C1 segment of cervical spinal cord (tissue), 14 donors: Measurements from ENCODE around the gene ASB6.
A peak's percentile ranks its signal among the peaks of the same experiment; 100 is the strongest.

Experiments used
- DNase-seq, 14 donors: peaks; one replicate each; lab custom pipeline; 2025; lab: John Stamatoyannopoulos, UW

The ASB6 gene

DNA sequence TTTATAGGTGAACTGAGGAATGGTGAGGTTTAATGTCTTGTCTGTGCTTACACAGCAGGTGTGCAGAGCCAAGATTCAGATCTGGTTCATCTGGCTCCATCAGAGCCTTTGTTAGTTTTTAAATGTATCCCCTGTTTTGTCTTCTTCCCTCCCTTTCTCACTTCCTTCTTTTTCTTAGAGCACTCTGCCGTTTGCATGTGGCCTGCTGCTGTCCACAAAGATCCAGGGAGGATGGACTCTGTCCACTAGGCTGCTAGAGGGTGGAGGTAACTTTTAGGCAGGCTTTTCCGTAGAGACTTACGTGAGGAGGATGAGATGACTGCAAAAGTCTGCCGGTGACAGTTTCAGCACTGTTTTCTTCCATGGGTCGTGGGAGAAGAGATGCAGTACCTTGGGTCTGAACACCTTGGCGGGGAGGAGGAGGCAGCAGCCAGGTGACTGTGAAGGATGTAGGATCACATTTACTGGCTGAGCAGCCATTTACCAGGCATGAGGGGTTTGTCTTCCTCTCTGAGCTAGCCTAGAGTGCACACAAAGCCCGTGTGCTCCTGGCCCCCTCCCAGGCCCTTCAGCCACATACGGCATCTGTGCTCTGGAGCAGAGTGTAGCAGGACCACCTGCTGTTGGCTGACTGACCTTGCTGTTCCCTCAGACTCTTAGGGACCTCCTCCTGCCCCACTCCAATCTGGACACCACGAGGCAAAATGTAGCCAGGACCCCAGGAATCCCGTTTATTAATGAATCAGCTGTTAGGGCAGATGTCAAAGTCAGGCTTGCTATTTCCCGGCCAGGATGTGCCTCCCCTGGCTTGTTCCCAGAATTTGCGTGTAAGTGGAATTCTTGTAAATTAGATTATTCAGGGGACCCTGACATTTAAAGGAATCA lies 14.2 kb downstream of the ASB6 start:
- DNase-seq = peak in 1 of 14 donors; percentile 17

GRCh38 chr9:129626625-129627284 lies 15.2 kb downstream of the ASB6 start:
- peak in 1 of 14 donors; percentile 55 for DNase-seq

DNA sequence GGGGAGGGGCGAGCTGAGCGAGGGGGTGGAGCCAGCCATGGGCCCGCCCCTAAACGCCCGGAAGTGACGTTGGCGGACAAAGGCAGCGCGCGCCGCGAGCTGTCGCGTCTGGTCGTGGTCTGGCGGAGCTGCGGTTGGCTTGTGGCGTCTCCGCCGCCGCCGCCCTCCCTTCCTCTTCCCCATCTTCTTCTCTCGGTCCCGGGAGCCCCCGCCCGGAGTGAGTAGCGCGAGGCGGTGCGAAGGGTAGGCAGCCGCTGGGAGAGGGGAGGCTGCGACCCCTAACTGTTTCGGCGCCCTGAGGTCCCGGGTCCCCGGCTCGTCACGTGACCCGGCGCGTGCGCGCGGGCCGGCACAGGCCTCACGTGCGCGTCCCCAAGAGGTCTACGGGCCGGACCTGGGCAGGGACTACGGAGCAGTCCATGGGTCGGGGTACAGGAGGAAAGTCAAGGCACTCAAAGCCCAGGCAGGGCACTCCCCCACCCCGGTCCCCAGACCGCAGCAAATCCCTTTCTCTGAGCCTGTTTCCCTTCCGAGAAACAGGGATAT lies 15.8 kb downstream of the ASB6 start, which contains the start of gene NTMT1:
TSS of gene NTMT1 (plus strand) at position 85 of the 546 bp plus-strand sequence. CDS start 6,541 bp downstream, outside the sequence.
- peak; percentile 45 to 93 (median 85) for DNase-seq

DNA sequence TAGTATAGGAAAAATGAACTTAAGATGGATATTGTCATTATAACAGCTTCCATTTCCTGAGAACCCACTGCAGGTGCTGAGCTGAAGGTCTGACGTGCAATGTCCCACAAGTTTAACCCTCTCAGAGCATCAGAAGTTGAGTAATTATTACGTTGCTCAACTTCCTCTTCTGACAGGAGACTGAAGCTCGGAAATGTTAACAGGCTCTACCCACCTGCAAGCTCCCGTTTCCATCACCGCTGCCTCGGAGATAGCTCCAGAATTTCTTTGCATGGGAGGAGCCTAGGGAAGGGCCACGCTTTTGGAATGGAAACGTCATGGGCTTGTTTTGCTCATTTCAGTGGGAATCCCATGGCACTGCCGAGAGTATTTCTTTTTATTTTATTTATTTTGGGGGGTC lies 17.0 kb downstream of the ASB6 start:
- DNase-seq = peak in 1 of 14 donors; percentile 11

GRCh38 chr9:129624168-129624759 lies 17.7 kb downstream of the ASB6 start:
- DNase-seq = peak in 2 of 14 donors; percentile 35 to 44

GRCh38 chr9:129623331-129623730 lies 18.6 kb downstream of the ASB6 start:
- no peak for DNase-seq

GRCh38 chr9:129620669-129621295 lies 21.2 kb downstream of the ASB6 start, which contains the start of gene C9orf50:
Gene C9orf50 (minus strand): TSS chr9:129621101. CDS start chr9:129620574, 527 bp downstream.
- no peak for DNase-seq

- peak in 1 of 14 donors; percentile 27 for DNase-seq
These were observed 21.9 kb downstream of the ASB6 start for GRCh38 chr9:129619787-129620668.

GRCh38 chr9:129617167-129617566 lies 24.8 kb downstream of the ASB6 start:
- no peak for DNase-seq

DNA sequence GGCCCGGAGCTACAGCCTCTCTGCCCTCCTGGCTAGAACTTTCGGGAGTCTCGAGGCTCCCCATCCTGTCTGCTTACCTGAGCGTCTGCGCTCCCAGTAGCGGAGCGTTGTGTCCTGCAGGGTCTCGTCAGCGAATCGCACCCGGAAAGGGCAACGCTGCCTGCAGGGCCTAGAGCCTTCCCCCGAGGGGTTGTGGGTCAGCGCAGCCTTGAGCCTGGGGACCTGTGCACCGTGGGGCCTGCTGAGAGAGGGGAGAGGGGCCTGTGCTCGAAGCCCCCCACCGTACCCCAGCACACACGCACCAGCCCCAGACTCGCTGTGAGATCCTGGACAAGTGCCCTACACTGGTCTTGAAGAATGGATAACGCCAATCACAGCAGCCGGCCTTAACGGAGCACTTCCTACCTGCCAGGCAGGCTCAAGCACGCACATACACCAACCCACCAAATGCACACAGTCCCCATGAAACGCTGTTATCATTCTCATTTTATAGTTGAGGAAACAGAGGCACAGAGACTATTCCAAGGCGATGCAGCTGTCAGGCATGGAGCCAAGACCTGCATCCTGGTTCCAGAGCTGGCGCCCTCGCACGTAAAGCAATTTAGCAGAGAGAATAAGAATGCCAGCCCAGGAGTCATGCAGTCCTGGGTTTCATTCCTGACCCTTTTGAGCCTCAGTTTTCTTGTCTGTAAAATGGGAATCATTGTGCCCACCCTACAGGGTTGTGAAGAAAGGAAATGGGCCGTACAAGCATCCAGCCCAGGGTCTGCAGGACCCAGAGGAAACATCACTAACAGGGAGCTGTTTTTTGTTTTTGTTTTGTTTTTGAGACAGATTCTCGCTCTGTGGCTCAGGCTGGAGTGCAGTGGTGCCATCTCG lies 26.3 kb downstream of the ASB6 start:
- DNase-seq = no peak

- DNase-seq = no peak
These were observed 27.0 kb downstream of the ASB6 start for GRCh38 chr9:129614932-129615331.

GRCh38 chr9:129613520-129614175 lies 28.3 kb downstream of the ASB6 start:
- peak in 12 of 14 donors; percentile 57 to 95 (median 76) for DNase-seq

GRCh38 chr9:129612815-129613519 lies 29.0 kb downstream of the ASB6 start:
- DNase-seq = peak in 4 of 14 donors; percentile 38 to 71 (median 60)

DNA sequence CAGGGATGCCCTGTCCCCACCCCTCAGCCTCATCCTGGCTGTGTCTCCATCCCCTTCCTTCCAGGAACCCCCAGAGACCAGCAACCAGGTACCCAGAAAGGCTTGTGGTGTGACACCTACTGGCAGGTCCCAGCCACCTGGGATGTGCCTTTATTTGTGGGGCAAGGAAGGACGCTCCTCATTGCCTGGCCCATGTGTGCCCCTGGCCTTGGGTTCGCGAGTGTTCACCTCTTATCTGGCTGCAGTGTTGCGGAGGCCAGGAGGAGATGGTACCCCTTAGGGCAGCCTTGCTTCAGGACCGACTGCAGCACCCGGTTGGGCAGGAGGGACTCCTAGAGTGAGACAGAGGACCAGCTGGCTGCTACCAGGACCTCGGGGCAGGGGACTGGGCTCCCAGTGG lies 29.8 kb downstream of the ASB6 start:
- DNase-seq = no peak

GRCh38 chr9:129611307-129611800 lies 30.6 kb downstream of the ASB6 start:
- peak in 2 of 14 donors; percentile 31 to 35 for DNase-seq

- DNase-seq = peak in 11 of 14 donors; percentile 28 to 74 (median 51)
These were observed 31.3 kb downstream of the ASB6 start for GRCh38 chr9:129610473-129611306.

DNA sequence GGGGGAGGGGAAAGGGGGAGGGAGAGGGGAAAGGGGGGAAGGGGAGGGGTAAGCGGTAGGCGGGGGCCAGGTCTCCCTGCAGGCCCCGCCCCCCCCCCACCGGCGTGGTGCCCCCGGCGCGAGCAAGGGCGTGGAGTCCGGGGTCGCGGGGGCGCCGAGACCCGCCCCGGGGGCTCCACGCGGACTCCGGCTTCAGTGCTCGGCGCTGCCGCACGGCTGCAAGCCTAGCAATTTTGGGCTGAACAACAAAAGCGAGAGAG lies 31.8 kb downstream of the ASB6 start:
- no peak for DNase-seq
